Femur (tissue), 1 donor: Measurements from ENCODE around the gene RAET1E.
"Not testable (repeated sequence)": the region's sequence is repeated elsewhere in the genome, so short reads cannot be mapped to it uniquely, and the experiment has no call there.

ENCODE experiments used
- DNase-seq: peaks from one replicate; pipeline ENCODE4 v3.0.0-alpha.2; 2017

RAET1E gene, protein sequence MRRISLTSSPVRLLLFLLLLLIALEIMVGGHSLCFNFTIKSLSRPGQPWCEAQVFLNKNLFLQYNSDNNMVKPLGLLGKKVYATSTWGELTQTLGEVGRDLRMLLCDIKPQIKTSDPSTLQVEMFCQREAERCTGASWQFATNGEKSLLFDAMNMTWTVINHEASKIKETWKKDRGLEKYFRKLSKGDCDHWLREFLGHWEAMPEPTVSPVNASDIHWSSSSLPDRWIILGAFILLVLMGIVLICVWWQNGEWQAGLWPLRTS

DNA sequence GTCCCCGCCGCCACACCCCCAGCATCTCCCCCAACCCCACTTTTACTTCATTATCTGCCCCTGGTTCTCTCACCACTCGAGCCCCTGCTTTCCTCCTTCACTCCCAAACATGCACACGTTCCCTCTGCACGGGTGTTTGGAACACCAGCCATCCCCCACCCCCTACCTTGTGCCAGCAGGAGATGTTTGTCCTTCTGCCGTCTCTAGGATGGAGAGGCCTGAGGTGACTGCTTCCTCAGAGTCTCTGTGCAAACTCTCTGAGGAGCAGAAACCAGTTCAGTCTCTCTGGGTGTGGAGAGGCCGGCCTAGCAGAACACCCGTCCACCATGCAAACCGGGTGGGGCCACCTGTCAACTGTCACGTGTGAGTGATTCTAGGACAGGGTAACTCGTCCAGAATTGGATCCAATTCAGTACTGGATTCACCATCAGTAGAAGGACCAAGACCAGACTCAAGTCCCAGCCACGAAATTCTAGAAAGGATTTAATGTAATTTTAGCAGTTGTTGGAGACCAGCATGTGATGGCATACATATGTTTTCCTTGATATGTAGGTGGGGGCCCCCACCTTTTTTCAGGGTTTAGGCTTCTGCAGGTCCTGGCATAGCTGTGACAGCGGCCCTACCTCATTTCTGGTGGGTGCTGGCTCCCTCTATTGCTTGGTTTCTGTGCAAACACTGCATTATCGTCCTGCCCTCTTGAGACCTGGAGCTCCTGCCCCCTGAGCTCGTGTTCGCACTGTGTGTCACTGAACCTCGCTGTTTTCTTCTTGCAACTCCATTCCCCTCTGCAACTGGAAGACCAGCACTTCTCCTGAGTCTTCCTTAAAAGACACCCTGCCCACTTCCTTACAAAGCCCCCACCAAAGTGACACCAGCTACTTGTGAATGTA lies at the start of gene RAET1E:
TSS of gene RAET1E (minus strand) at position 259 of the 890 bp plus-strand sequence. CDS start 7,212 bp downstream, outside the sequence.
- DNase-seq, result no peak

DNA sequence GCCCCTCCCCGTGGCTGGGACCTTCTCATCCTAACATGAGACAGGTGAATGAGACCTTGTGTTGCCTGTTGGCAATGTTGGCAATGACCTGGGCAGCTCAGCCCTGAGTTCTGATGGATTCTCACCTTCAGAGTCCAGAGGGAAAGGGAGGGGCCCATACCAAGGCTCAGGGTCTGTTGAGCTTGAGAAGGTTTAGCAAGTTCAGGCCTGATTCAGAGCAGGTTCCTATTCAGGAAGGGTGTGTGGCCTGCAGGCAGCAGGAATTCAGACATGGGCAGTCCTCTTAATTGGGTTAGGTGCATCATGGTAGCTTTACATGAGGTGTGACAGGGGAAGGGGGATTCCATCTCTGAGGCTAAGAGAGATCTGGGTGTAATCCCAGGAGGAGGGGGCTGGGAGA lies 49.6 kb upstream of the RAET1E start:
- DNase-seq, result not testable (repeated sequence)

DNA sequence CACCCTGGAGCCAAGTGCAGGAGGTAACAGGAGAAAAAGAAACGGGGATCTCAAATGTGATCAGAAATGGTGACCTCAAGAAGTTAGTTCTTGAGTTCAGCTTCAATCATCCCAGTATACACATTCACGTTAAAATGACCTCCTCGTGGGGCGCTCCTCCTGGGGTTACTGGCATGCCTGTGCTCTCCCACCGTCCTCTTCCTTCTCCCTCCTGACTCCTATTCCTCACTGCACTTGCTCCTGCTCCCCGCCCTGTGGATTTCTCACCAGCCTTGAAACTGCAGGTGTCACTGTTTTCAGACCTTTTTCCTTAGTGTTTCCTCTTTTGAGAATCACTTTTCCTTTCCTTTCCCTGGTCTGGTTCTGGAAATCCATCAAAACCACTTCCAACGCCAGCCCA lies 48.7 kb upstream of the RAET1E start:
- DNase-seq, result not testable (repeated sequence)

DNA sequence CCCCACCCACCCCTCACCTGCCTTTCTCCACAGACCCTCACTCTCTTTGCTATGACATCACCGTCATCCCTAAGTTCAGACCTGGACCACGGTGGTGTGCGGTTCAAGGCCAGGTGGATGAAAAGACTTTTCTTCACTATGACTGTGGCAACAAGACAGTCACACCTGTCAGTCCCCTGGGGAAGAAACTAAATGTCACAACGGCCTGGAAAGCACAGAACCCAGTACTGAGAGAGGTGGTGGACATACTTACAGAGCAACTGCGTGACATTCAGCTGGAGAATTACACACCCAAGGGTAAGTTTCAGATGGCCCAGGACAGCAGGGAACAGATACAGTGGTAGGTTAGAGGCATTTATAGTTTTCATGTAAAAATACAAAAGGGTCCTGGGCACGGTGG lies 47.4 kb upstream of the RAET1E start:
- DNase-seq, result not testable (repeated sequence)

DNA sequence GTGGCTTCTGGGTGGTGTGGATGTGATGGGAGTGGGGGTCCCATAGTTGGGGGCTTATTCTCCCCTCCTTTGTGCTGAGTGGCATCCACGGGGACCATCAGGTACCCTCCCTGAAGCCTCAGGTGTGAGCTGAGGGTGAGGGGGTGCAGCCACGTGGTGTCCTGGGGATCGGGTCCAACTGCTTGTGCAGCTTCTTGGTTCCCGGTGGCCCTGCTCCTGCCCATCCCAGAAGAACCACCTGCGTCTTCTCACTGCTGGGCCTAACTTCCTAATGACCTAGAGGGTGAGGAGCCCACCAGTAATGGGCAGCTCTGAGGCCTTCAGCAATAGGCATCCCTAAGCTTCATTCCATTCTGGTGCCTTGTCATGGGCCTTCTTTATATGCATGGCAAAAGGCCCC lies 45.4 kb upstream of the RAET1E start:
- DNase-seq, result peak; percentile 12

DNA sequence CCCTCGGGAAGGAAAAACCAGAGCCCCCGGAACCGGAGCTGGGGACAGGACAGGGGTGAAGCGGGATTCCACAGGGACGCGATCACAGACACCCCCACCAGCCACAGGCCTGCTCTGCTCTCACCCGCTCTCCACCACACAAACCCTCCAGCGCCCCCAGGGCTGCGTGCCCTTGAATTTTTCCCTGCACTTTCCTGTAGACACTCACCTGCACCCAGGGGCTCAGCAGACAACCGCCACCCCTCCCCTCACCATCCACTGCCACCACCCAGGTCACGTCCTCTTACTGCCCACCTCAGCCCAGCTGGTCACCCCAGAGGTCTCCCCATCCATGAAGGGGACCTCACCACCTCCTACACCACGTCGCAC lies 44.5 kb upstream of the RAET1E start:
- DNase-seq, result no peak

DNA sequence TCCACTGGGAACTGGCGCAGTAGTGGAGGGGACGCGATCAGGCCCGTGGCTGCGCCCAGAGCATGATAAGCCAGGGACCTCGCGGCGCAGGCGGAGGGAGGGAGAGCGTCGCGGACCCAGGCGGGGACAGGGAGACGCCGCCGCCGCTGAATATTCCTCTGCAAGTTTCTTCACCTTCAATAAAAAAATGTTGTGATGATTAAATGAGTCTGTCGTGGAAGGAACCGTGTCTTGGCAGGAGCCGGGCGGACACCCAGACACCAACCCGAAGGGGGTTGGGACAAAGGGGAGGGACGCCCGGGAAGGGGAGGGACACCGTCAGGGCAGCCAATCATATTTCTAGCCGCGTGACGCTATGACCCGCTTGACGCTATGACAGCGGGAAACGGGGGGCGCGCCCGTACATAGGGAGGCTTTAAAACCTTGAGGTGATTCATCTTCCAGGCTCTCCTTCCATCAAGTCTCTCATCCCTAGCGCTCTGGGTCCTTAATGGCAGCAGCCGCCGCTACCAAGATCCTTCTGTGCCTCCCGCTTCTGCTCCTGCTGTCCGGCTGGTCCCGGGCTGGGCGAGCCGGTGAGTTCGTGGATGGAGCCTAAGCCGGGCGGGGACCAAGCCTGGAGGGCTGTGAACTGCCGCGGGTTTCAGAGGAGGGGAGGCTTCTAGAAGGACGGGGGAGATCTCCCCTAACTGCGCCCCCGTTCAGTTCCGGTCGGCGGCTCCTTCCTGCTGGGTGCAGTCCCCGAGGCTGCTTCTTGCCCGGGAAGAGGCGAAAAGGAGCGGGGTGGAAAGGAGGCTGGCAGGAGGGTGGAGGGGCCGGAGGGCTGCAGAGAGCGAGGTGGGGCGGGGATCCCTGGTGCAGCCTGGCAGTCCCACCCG lies 43.9 kb upstream of the RAET1E start, which contains the start of gene ULBP2:
TSS of gene ULBP2 (plus strand) at position 432 of the 878 bp plus-strand sequence. CDS start at position 491, 59 bp downstream.
- peak; percentile 93 for DNase-seq

DNA sequence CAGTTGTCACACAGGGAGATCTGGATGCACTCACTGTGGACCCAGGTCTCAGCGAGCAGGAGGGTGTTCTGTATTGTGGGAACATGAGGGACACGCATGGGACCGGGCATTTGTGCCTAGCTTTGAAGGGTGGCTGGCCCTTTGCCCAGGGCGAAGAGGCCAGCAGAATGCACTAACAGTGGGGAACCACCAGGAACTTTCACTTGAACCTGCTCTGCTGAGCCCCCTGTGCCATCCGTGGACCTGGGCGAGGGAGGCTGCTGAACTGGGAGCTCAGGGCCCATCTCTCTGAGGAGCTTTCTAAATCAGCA lies 42.7 kb upstream of the RAET1E start:
- peak; percentile 18 for DNase-seq

DNA sequence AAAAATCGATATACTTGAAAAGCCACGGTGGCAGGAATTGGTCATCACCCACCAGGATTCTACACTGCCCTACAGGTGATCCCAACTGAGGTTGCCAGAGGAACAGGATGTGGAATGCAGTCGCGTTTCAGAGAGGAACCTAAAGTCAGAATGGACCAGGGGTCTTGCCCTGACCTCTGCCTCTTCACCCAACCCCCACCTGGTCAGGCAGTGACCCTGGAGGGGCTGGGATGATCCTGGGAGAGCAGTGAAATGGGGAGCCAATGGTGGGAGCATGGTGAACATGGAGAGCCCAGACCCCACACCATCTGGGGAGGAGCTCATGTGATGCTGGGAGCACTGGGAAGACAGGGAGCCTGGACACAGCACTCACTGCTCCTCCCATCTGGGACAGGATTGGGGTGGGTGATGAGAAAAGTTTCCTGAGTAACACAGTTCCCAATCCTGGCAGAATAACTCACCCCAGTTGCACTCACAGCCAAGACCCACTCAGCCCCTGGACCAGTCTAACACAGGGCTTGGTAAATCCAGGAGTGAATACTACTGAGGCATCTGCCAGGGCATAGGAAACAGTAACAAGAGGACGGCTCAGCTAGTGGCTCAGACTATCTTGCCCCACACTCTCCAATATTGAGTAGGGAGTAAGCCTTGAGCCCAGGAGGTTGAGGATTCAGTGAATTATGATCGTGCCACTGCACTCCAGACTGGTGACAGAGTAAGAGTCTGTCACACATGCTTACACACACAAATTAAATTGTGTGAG lies 42.2 kb upstream of the RAET1E start:
- DNase-seq, result peak; percentile 18

DNA sequence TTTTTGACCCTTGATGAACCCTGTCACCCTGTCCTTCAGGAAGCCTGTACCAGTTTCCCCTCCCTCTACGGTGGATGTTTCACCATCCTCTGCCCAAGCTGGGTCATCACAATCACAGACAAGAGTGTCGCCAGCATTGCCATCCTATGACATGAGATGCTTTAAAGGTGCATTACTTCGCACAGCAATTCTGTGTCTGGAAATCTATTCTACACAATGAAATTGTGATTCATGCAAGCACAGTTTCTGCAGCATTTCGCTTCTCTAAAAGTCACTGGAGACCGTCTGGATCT lies 41.4 kb upstream of the RAET1E start:
- DNase-seq, result no peak

DNA sequence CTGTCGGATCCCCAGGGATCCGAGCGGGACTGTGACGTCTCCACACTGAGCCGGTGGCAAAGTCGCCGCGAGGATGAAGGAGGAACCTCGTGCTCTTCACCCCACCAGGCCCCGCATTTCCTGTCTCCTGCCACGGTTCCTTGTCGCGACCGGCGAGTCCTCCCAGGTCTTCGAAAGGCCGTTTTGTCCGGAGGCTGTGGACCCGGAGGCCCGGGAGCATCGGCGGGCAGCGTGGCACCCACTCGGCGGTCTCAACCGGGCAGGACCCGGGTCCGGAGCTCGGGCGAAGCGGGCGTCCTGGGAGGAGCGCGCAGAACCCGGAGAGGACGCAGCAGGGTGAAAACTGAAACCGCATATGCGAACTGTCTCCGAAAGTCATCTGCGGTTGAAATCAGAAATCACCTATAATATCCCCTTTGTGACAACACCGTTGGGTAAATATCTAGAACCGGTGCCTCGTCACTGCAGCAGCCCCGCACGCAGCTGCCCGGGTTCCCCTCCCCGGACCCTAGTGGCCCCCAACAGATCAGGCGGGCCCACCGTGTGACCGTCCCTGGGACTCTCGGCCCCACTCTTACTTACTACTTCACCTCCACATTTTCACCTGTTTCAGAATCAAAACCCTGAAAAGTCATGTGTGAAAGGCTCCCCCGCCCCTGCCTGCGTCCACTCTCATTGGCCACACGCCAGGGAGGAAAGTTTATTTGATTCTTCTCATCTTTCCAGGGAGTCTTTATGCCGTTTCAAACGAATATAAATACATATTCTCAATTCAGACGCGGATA lies 40.9 kb upstream of the RAET1E start:
- DNase-seq, result peak; percentile 36

DNA sequence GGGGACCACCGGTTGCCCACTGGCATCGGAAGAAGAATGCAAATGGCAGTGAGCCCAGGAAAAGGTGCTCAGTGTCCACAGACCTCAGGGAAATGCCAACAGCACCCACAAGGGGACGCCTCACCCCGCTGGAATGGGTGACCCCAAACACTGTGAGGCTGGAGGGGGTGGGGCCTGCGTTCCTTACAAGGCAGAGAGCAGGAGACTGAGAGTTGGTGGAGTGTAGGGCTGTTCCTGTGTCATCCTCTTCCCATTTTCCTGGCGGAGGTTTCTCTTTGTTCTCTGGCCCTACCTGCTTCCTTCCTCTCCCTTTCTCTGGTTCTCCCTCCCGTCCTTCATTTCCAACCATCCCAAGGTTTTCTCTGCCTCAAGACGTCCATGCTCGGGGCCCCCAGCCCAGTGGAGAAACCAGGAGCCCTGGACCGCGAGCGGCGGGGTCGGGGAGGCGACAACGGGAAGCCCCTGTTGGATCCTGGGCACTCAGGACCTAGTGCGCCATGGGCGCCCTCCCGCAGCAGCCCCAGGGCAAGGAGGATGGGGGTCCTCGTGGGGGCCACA lies 40.2 kb upstream of the RAET1E start:
- DNase-seq, result not testable (repeated sequence)

DNA sequence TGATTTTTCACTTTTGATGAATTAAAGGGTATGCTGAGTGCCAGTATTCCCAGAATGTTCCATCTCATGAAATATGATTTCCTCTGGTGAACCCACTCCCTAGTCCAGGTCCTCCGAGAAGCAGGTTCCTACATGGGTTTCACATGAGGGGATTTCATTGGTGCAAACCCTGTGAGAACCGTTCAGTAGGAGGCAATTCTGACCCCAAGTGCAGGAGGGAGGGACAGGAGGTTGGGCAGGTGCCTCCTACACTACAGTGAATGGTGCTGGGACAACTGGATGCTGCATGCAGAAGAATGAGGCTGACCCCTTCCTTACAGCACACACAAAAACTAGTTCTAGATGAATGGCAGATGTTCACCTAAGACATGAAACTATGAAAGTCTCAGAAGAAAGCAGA lies 38.8 kb upstream of the RAET1E start:
- DNase-seq, result no peak

DNA sequence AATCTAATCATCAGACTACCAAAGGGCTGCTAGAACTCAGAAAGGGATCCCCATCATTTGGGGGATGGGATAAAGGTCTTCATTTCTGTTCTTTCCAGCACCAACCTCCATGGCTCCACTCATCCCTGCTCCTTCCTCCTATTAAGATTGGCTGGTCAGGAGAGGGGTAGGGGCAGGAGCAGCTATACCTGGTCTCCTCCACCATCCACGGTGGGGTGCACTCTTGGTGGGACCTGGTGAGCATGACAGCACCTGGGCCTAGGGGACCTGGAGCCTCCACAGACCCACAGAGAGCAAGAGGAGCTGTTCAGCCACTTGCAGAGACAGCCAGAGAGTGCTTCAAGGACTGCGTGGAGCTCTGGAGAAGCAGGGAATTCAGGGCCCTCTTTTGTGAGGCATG lies 37.8 kb upstream of the RAET1E start:
- no peak for DNase-seq

DNA sequence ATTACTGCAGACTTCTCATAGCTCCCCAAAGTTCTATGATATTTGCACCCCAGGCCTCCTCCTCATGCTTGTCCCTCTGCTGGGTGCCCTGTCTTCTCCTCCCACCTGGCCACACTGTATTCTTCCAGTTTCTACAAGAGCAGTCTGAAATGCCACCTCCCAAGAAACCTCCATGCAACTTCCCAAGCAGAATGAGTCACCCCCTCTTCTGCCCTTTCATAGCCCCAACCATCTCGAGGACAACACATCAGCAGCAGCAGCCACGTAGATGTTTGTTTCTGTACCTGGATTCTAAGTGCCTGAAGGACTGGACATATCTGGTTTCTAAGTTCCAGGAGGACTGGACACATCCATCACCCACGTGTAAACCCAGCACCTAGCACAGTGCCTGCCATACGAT lies 37.3 kb upstream of the RAET1E start:
- DNase-seq, result no peak

DNA sequence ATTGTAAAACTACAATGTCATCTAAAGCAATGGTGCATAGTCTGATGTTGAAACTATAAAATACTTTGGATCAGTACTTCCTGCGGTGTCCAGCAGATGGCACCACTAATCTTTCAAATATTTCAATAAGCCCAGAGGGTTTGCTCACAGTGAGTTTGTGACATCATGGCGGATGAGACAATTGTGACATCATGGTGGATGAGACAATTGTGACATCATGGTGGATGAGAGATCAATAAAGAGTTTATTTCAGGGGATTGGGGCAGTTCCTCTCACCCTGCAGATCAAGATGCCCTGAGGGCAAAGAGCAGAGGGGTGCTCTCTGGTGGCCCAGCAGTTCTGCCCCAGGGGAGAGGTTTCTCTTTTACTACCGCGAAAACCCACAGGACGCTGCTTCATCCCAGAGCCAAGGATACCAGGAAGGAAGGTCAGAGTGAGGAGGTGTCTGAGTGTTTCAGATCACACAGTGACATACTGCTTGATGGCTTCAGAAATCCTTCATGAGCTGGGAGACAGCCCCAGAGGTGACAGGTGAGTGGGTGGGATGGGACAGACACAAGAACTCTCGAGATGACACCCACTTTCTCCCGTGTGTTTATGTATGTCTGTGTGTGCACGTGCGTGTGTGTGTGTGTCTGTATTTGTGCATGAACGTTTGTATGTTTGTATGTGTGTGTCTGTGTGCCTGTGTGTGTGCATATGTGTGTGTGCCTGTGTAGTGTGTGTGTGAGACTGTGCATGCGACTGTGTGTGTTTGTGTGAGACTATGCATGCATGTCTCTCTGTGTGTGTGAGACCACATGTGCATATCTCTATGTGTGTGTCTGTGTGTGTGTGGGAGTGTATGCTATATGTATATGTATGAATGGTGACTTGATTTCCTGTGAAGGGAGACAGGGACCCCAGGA lies 36.6 kb upstream of the RAET1E start:
- peak; percentile 66 for DNase-seq

DNA sequence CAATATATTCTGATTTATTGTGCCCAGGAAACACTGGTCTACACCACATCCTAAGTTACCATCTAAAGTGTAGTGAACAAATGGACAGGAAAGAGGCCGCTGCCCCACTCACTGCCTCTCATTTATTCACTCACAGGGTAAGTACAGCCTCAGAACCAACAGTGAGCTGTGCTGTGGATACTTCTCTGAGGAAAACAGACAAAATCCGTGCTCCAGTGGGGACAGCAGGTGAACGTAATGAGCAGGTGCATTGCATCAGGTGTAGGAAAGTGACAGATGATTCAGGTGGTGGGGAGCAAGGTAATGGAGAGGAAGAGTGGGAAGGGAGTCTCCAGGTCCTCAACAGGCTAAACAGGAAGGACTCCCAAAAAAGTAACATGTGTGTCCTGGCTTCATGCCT lies 35.5 kb upstream of the RAET1E start:
- DNase-seq, result peak; percentile 4

DNA sequence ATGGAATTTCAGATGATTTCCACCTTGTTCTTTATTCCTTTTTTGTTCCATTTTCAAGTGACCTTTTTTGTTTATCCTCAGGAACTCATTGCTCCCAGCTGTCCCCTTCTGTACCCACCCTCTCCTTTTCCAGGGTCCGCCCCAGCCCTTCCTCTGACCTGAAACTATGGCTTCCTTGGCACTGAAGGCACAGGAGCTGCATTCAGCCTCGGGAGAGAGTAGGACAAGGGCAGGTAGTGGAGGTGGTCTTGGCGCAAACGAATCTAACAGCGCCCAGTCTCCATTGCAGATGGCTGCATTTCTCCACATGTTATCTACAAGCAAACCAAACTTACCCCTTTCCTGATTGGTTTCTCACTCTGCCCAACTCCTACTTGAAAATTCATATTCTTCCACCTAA lies 35.1 kb upstream of the RAET1E start:
- peak; percentile 10 for DNase-seq

DNA sequence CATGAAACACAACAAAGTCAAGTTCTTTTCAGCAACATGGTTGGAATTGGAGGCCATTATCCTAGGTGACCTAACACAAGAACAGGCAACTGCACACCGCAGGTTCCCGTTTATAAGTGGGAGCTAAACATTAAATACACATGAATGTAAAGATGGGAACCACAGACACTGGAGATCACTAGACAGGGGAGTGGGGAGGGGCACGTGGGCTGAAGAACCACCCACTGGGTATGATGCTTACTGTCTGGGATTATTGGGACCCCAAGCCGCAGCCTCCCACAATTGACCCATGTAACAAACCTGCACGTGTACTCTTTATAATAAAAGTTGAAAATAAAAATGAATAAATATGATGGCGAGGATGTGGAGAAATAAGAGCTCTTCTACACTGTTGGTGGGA lies 33.6 kb upstream of the RAET1E start:
- no peak for DNase-seq

DNA sequence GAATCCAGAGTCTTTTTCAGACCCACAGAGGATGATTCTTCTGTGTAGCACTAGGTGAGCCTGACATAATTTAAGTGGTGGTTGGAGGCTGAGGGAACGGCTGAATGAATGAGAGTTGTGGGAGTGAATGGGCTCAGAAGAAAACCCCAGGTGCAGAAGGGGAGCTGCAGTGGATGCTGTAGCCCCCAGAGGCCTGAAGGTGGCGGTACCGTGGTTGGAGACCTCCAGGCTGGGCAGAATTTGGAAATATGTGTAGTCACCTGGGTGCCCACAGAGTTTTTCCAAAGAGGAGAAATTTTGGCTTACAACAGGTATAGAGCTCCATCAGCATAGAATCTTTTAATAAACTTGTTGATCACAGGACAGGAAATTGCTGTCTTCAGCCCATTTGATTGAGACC lies 31.5 kb upstream of the RAET1E start:
- DNase-seq, result no peak
